ENCODE results near the gene ASB16. TPM values are rescaled to one million over a fixed set of nuclear protein-coding genes. Genes with fewer than 3 reads are reported as not detected.

Gene ASB16
- total RNA-seq, 2 experiments from 2014 or later = 0.26 to 0.42 TPM

DNA sequence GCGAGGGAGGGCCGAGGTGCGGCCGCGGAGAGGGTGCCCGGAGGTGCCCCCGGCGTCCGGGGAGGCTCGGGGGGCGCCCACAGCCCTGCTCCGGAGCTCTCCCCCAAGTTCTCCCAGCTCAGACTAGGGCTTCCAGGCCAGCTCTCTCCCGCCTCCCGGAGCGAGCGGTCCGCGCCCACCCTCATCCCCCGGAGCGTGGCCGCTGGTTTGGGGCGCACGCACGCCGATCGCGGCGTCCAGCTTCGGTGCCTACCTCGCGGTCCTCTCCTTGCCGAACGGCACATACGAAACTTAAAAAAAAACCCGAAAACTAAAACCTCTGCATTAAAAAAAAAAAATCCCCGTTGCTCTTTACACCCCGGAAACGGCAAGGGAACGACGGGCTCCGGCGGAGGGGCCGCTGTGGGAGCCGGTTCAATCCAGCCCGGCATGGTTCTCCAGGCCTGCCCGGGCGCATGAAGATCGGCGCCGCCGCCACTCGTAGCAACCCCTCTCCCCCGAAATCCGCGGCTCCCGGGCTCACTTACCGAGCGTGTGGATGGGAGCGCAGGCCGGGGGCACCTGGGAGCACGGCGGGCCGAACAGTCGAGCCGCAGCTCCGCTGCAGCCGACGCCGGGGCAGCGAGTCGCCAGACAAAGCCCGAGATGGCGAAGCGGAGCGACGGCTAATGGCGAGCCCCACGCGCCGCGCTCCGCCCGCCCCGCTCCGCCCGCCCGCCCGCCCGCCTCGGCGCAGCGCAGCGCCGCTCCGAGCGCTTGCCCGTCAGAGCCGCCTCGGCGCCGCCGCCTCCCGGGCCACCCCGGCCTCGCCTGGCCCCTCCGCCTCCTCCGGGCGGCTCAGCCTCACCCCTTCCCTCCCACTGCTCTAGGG lies 49.9 kb downstream of the ASB16 start:
- Mint-ChIP-seq H3K4me1 (ENCODE audit: low read depth) (peaks cover 29% of the 10 kb centered on the region), H3K9me3 (ENCODE audit: insufficient read depth) (no peaks in the 10 kb centered on the region), H3K27ac (peak overlapping the region; percentile 92), H3K36me3 (ENCODE audit: low read depth) (peaks cover 29% of the 10 kb centered on the region), H3K4me3 (peak overlapping the region; percentile 88), H3K27me3 (ENCODE audit: low read depth) (no peaks in the 10 kb centered on the region)
- DNase-seq (peak; percentile 62), ATAC-seq (peak; percentile 6)
- CTCF ChIA-PET = interaction anchor here (0.7 to 4.8 kb wide), 13 partner anchors 10 to 125 kb away, joined by 3 to 45 read pairs (median 7); partner anchors contain the start of genes GRN and TMUB2
- POLR2A ChIA-PET = interaction anchor here (0.6 to 6.6 kb wide), 15 partner anchors 10 to 105 kb away, joined by 3 to 59 read pairs (median 5); partner anchors contain the start of genes HDAC5, SLC25A39 and TMUB2

DNA sequence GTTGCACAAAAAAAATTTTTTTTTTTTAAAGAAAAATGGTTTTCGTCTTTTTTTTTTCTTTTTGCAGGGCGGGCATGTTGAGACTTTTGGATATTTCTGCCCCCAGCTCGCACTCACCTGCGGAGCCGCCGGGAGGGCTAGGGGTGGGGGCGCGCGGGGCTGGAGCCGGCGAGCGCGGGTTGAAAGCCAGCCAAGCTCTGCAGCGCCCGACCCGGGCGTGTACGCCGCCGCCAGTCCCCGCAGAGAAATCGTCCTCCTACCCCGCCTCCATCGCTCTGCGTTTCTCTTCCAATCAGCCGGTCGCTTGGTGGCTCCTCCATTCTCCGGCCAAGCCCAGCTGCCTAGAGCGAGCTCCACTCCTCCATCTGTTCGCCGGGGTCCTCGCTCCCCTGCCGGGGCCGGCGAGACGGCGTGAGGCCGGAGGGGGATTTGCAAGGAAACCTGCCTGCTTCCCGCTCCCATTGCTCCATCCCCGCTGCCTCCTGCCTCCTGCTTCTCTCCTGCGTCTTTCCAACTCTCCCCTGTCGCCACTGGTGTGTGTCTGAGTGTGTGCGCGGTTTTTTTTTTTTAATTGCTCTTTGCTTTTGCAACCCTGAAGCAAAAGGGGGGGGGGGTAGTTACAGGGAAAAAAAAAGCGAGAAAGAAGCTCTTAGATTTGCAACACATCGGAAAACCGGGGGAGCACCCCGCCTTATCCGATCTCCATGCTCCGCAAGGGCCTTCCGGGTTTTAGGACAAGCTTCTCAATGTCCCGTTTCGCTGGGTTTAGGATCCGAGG lies 50.8 kb downstream of the ASB16 start:
- Mint-ChIP-seq H3K9me3 (ENCODE audit: insufficient read depth) (no peaks in the 10 kb centered on the region), H3K36me3 (ENCODE audit: low read depth) (peaks cover 21% of the 10 kb centered on the region), H3K27me3 (ENCODE audit: low read depth) (no peaks in the 10 kb centered on the region), H3K4me1 (ENCODE audit: low read depth) (peaks cover 21% of the 10 kb centered on the region), H3K4me3 (peak overlapping the region; percentile 79), H3K27ac (peak overlapping the region; percentile 80)
- DNase-seq (peak; percentile 78), ATAC-seq (peak; percentile 35)
- POLR2A ChIA-PET = interaction anchor here (0.7 to 6.6 kb wide), 12 partner anchors 9 to 164 kb away, joined by 3 to 59 read pairs (median 6); partner anchors contain the start of genes SLC25A39 and TMUB2
- CTCF ChIA-PET = interaction anchor here (0.7 to 4.8 kb wide), 12 partner anchors 10 to 124 kb away, joined by 3 to 45 read pairs (median 8); partner anchors contain the start of genes GRN, HDAC5 and TMUB2

DNA sequence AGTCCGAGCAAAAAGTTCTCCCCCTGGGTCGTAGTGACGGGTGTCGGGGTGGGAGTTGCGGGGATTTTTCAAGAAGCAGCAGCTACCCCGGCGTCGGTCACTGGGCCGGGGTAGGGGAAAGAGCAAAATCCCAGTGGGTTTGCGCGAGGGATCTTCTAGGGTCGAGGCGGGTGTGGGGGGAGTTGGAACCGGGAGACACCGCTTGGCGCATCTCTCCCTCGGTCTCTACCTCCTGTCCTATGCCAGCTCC lies 51.3 kb downstream of the ASB16 start:
- Mint-ChIP-seq H3K27me3 (ENCODE audit: low read depth) (no peaks in the 10 kb centered on the region), H3K4me1 (ENCODE audit: low read depth) (peaks cover 17% of the 10 kb centered on the region)
- POLR2A ChIA-PET = interaction anchor here (0.7 to 6.6 kb wide), 11 partner anchors 9 to 163 kb away, joined by 3 to 59 read pairs (median 8); partner anchors contain the start of genes SLC25A39 and TMUB2

DNA sequence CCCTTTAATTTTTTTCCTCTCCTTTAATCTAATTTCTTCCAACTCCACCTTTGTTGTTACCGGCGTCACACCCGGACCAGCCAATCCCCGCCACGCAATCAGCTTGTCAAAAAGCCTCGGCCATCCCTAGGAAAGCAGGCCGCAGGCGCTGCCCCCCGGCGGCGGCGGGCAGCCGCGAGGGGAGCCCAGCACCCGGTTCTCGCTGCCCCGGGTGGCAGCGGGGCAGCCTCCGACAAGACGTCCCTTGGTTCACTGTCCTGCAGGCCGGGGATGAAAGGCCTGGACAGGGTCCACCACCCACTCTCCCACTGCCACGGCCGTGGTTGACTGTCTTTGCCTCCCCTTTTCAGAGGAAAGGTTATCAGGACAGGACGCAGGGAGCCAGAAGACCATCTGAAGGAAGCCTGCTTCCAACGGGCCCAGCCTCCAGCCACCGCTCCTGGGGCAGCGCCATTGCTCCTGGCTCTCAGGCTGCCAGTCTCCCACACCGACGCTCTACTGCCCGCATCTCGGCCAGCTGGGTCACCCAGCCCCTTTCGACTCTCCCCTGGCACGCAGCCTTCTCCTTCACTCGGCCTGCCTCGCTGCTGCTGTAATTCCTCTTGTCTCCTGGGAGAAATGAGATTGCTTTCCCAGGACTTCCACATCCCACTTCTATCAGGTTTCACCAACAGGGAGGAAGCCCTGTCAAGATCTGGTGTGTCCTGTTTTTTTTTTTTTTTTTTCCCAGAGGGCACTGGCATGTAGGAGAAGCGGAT lies 51.8 kb downstream of the ASB16 start:
- POLR2A ChIA-PET = interaction anchor here (0.7 to 5.2 kb wide), 8 partner anchors 8 to 163 kb away, joined by 3 to 57 read pairs (median 8); partner anchors contain the start of gene TMUB2
- peak; percentile 60 for DNase-seq
- H3K27me3 Mint-ChIP-seq (ENCODE audit: low read depth) = no peaks in the 10 kb centered on the region
- no peak for ATAC-seq
- CTCF ChIA-PET = interaction anchor here (1.2 to 4.8 kb wide), 8 partner anchors 12 to 123 kb away, joined by 4 to 45 read pairs (median 11); partner anchors contain the start of genes GRN and TMUB2
- peak overlapping the region; percentile 79 for H3K4me3 Mint-ChIP-seq
- peaks cover 13% of the 10 kb centered on the region for H3K4me1 Mint-ChIP-seq (ENCODE audit: low read depth)
- H3K27ac Mint-ChIP-seq = peak overlapping the region; percentile 80
- no peaks in the 10 kb centered on the region for H3K9me3 Mint-ChIP-seq (ENCODE audit: insufficient read depth)
- H3K36me3 Mint-ChIP-seq (ENCODE audit: low read depth) = peaks cover 11% of the 10 kb centered on the region

More for the DNA sequence above, 51.3 kb downstream of the ASB16 start:
- peak overlapping the region; percentile 80 for H3K27ac Mint-ChIP-seq
- DNase-seq (no peak), ATAC-seq (no peak)
- peaks cover 16% of the 10 kb centered on the region for H3K36me3 Mint-ChIP-seq (ENCODE audit: low read depth)
- H3K9me3 Mint-ChIP-seq (ENCODE audit: insufficient read depth) = no peaks in the 10 kb centered on the region
- peak overlapping the region; percentile 79 for H3K4me3 Mint-ChIP-seq
- CTCF ChIA-PET = interaction anchor here (0.8 to 4.8 kb wide), 11 partner anchors 9 to 124 kb away, joined by 3 to 45 read pairs (median 8); partner anchors contain the start of genes GRN, HDAC5 and TMUB2

DNA sequence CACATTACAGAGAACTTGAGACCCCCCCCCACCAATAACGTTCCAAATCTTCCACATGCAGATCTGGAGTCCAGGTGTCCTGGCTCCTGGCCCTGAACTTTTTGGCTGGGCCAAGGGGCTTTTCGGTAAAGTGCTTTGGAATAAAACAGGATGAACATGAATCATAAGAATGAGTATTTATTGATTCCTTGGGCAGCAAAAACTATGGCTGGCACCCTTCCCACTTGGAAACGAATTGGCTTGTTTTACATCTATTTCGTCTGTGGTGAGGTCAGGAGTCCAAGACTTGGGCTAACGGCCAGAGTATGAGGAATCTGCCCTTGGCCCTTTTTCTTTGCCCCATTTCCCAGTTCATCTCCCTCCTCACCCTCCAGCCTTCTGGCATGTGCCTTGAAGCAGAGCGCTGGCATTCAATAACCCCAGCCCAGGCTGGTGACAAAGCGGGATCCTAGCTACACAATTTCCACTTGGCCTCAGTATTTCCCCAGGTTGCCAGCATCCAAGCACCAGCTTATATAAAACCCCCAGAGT lies 53.1 kb downstream of the ASB16 start:
- no peak overlapping the region for H3K27ac Mint-ChIP-seq
- H3K9me3 Mint-ChIP-seq (ENCODE audit: insufficient read depth) = no peaks in the 10 kb centered on the region
- ChIA-PET POLR2A (interaction anchor here (1.0 kb wide), 1 partner anchor 13 kb away, joined by 3 read pairs; no protein-coding TSS in a partner anchor), CTCF (interaction anchor here (4.8 kb wide), 1 partner anchor 13 kb away, joined by 45 read pairs; no protein-coding TSS in a partner anchor)
- H3K36me3 Mint-ChIP-seq (ENCODE audit: low read depth) = peaks cover 6% of the 10 kb centered on the region
- no peaks in the 10 kb centered on the region for H3K27me3 Mint-ChIP-seq (ENCODE audit: low read depth)
- no peak for ATAC-seq
- peaks cover 13% of the 10 kb centered on the region for H3K4me1 Mint-ChIP-seq (ENCODE audit: low read depth)
- no peak for DNase-seq
- H3K4me3 Mint-ChIP-seq = no peak overlapping the region

Small RNA genes lying within 50 kb of the gene (microRNA-seq; reads per million reads assigned to microRNA genes)
- gene MIR6782 = 2.3 reads per million

Other genes starting within 250 kb of the ASB16 start
- gene PPY, start 228.2 kb upstream of the ASB16 start, total RNA-seq = not detected
- not detected for gene PYY, start 216.8 kb upstream of the ASB16 start, total RNA-seq
- under 1 TPM; 0.68 to 0.78 TPM for gene NAGS, start 166.1 kb upstream of the ASB16 start, total RNA-seq
- 10 to 100 TPM; 24.3 to 26.0 TPM for gene TMEM101, start 155.7 kb upstream of the ASB16 start, total RNA-seq
- 10 to 100 TPM; 61.9 to 62.5 TPM for gene LSM12, start 104.0 kb upstream of the ASB16 start, total RNA-seq
- 10 to 100 TPM; 19.3 to 19.7 TPM for gene G6PC3, start 100.0 kb upstream of the ASB16 start, total RNA-seq
- gene HDAC5, start 47.1 kb upstream of the ASB16 start, total RNA-seq = 10 to 100 TPM; 24.0 to 24.9 TPM
- 10 to 100 TPM; 16.4 to 18.0 TPM for gene HROB, start 28.8 kb upstream of the ASB16 start, total RNA-seq
- gene TMUB2, start 16.3 kb downstream of the ASB16 start, total RNA-seq = 10 to 100 TPM; 26.7 to 27.9 TPM
- gene ATXN7L3, start 29.2 kb downstream of the ASB16 start, total RNA-seq = 100 to 1,000 TPM; 116 to 120 TPM
- gene UBTF, start 49.0 kb downstream of the ASB16 start, total RNA-seq = 100 to 1,000 TPM; 165 to 182 TPM
- gene SLC4A1, start 97.4 kb downstream of the ASB16 start, total RNA-seq = not detected
- under 1 TPM in 1 of 2 experiments, not detected in 1; 0.18 TPM for gene RUNDC3A, start 137.9 kb downstream of the ASB16 start, total RNA-seq
- 100 to 1,000 TPM; 140 to 141 TPM for gene SLC25A39, start 154.1 kb downstream of the ASB16 start, total RNA-seq
- gene GRN, start 174.6 kb downstream of the ASB16 start, total RNA-seq = 10 to 100 TPM; 45.6 to 46.7 TPM
- gene FAM171A2, start 193.1 kb downstream of the ASB16 start, total RNA-seq = under 1 TPM; 0.37 to 0.45 TPM
- under 1 TPM; 0.39 to 0.82 TPM for gene ITGA2B, start 218.9 kb downstream of the ASB16 start, total RNA-seq

All from activated CD8-positive, alpha-beta T cell treated with anti-CD3 and anti-CD28 coated beads, Interleukin-2, amount 10 ng/mL, durations not matched to agents 7 days and 5 days (primary cell).